NCI-H510A (cell line): ENCODE data around the gene CDRT15.
A peak's percentile ranks its signal among the peaks of the same experiment; 100 is the strongest.
"Not testable (repeated sequence)": the region's sequence is repeated elsewhere in the genome, so short reads cannot be mapped to it uniquely, and the experiment has no call there.

Experiments
- DNase-seq: peaks from one replicate; lab custom pipeline; 2025; lab: John Stamatoyannopoulos, UW

The CDRT15 gene

GRCh38 chr17:14207791-14208190, 28.9 kb downstream of the CDRT15 start:
- no peak for DNase-seq

GRCh38 chr17:14206891-14207290, 29.8 kb downstream of the CDRT15 start:
- DNase-seq: no peak

- no peak for DNase-seq
Observed at GRCh38 chr17:14205992-14206461, 30.6 kb downstream of the CDRT15 start.

GRCh38 chr17:14205380-14205779, 31.3 kb downstream of the CDRT15 start:
- no peak for DNase-seq

- DNase-seq: no peak
Observed at GRCh38 chr17:14204546-14204945, 32.1 kb downstream of the CDRT15 start.

GRCh38 chr17:14204084-14204483, 32.6 kb downstream of the CDRT15 start:
- no peak for DNase-seq

GRCh38 chr17:14203388-14203787, 33.3 kb downstream of the CDRT15 start:
- DNase-seq: no peak

- no peak for DNase-seq
Observed at GRCh38 chr17:14202388-14203166, 34.1 kb downstream of the CDRT15 start.

- DNase-seq: no peak
Observed at GRCh38 chr17:14201988-14202380, 34.7 kb downstream of the CDRT15 start.

- no peak for DNase-seq
Observed at GRCh38 chr17:14201021-14201987, 35.4 kb downstream of the CDRT15 start.

- DNase-seq: no peak
Observed at GRCh38 chr17:14200354-14200753, 36.3 kb downstream of the CDRT15 start.

GRCh38 chr17:14199601-14200000, 37.1 kb downstream of the CDRT15 start:
- DNase-seq: no peak

GRCh38 chr17:14198575-14198974, 38.1 kb downstream of the CDRT15 start:
- no peak for DNase-seq

GRCh38 chr17:14198013-14198412, 38.6 kb downstream of the CDRT15 start:
- peak; percentile 32 for DNase-seq

- DNase-seq: no peak
Observed at GRCh38 chr17:14197586-14197985, 39.1 kb downstream of the CDRT15 start.

GRCh38 chr17:14197057-14197456, 39.6 kb downstream of the CDRT15 start:
- no peak for DNase-seq

GRCh38 chr17:14196377-14196997, 40.2 kb downstream of the CDRT15 start:
- no peak for DNase-seq

- not testable (repeated sequence) for DNase-seq
Observed at GRCh38 chr17:14192636-14193344, 43.9 kb downstream of the CDRT15 start.

- DNase-seq: not testable (repeated sequence)
Observed at GRCh38 chr17:14192039-14192438, 44.6 kb downstream of the CDRT15 start.

- not testable (repeated sequence) for DNase-seq
Observed at GRCh38 chr17:14191469-14191868, 45.2 kb downstream of the CDRT15 start.

GRCh38 chr17:14190774-14191173, 45.9 kb downstream of the CDRT15 start:
- not testable (repeated sequence) for DNase-seq

GRCh38 chr17:14186443-14186842, 50.2 kb downstream of the CDRT15 start:
- DNase-seq: not testable (repeated sequence)
